ENCODE data around the gene OR1M1.

- TF ChIP-seq CTCF (IDR thresholded peaks at IDR 0.05) = no peak
- no peak for TF ChIP-seq POLR2A (IDR thresholded peaks at IDR 0.05)
Observed at GRCh38 chr19:9107375-9107774, 20.5 kb downstream of the OR1M1 start, which contains the start of gene OR7G2.
